Stimulated activated CD4-positive, alpha-beta T cell treated with anti-CD3 and anti-CD28 coated beads, Interleukin-12 subunit alpha, Interleukin-12 subunit beta, amount 100 ng/mL, for 4 hours (primary cell): ENCODE results near the gene UBXN11.
"Not testable (repeated sequence)": the region's sequence is repeated elsewhere in the genome, so short reads cannot be mapped to it uniquely, and the experiment has no call there.

Experiments
- DNase-seq: peaks from one replicate; pipeline ENCODE4 v3.0.0-alpha.2; 2020

The UBXN11 gene

GRCh38 chr1:26335774-26336476 lies 29.5 kb upstream of the UBXN11 start:
- DNase-seq, result no peak

- DNase-seq, result not testable (repeated sequence)
Observed at GRCh38 chr1:26333312-26333711, 26.9 kb upstream of the UBXN11 start.

DNA sequence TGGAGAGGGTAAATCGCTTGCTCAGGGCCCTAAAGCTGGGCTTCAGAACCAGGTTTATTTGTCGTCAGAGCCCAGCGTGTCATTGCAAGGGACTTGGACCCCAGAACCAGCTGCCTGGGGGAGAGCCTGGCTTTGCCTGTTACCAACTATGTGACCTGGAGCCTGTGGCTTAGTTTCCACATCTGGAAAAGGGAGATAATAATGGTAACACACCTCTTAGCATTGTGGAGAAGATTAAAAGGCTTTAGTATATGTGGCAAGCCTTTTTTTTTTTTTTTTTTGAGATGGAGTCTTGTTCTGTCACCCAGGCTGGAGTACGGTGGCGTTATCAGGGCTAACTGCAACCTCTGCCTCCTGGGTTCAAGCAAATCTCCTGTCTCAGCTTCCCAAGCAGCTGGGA lies 23.8 kb upstream of the UBXN11 start:
- DNase-seq, result no peak

DNA sequence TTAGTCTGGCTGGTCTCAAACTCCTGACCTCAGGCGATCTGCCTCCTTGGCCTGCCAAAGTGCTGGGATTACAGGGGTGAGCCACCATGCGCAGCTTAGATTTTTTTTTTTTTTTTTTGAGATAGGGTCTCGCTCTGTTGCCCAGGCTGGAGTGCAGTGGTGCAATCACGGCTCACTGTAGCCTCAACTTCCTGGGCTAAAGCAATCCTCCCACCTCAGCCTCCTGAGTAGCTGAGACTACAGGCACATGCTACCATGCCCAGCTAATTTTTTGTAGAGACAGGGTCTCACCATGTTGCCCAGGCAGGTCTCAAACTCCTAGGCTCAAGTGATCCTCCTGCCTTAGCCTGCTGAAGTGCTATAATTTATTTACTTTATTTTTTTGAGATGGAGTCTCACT lies 22.9 kb upstream of the UBXN11 start:
- not testable (repeated sequence) for DNase-seq

DNA sequence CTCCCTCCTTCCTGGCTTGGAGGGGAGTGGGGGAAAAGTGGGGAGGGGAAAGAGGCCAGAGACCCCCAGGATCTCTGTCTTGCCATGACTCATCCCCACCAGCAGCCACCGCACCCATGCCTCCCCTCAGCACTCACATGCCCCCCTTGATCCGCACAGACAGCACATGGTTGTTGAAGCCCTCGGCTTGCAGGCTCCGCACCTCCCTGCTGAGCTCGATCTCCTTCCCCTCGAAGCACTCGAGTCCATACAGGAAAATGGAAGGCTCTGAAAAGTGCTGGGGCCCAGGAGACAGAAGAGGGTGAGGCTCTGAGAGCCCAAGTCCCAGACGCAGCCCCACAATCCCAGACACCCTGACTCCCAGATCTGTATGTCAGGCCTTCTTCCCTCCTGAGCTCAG lies 22.2 kb upstream of the UBXN11 start:
- DNase-seq, result no peak

- DNase-seq, result no peak
Observed at GRCh38 chr1:26327956-26328362, 21.5 kb upstream of the UBXN11 start.

GRCh38 chr1:26324550-26324949 lies 18.1 kb upstream of the UBXN11 start:
- no peak for DNase-seq

- DNase-seq, result no peak
Observed at GRCh38 chr1:26323382-26323781, 16.9 kb upstream of the UBXN11 start.

GRCh38 chr1:26322042-26322331 lies 15.6 kb upstream of the UBXN11 start:
- DNase-seq, result no peak

DNA sequence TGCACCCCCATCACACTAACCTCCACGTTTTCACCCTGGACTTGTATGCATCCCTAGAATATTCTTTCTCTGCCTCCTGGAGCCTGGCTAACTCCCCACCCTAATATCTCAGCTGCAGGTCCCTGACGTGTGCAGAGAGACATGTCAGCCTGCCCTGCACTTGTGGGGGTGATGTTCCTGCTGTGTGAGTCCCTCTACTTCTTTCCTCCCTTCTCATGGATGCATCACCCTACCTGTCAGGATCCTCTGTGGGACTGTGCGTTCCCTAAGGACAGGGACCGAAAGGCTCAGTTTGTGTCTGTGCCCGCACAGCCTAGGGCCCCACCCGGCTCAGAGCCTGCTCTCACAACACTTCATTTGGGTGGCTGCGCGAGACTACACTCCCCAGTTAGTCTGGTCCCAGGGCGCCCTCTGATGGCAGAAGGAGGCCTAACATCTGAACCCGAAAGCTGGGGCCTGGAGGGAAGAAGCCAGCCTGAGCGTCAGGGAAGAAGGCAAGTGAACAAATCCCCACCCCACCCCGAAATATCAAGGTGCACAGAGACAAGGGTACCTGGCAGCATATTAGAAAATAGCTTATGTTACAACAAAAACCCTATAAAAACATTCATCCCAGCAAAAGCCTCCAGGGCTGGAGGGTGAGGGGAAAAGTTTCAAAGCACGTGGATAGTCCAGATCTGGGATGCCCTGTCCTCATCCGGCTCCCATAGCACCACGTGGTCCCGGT lies 15.0 kb upstream of the UBXN11 start:
- peak; percentile 97 for DNase-seq

- no peak for DNase-seq
Observed at GRCh38 chr1:26320896-26321295, 14.5 kb upstream of the UBXN11 start.

DNA sequence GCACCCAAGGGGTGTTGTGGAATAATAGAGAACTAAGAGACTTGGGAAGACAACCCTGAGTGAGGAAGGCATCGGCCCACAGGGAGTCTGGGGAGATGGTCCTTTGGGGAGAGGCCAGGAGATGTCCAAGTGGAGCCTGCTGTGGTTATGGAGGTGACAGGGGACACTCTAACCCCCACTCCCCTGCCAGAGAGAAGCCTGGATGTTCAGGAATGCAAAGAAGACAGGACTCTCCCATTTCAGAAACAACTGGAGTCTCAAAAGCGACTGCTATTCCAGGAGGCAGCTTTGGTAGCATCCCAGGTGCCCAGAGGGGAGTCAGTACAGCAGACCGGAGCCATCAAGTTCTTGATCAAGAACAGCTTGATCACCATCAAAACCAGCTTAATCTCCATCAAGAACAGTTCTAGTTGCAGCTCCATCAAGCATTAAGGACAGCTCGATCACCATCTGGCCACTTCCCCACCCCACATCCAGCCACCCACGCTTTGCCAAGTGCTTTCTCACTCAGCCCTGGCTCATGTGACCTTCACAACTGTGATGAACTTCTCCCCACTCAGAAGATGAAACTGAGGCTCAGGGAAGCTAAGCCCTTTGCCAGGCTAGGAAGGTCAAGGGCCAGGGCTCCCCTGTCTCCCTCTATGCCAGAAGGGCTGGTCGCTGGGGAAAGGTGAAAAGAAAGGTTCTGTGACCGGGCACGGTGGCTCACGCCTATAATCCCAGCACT lies 12.1 kb upstream of the UBXN11 start:
- DNase-seq, result no peak

DNA sequence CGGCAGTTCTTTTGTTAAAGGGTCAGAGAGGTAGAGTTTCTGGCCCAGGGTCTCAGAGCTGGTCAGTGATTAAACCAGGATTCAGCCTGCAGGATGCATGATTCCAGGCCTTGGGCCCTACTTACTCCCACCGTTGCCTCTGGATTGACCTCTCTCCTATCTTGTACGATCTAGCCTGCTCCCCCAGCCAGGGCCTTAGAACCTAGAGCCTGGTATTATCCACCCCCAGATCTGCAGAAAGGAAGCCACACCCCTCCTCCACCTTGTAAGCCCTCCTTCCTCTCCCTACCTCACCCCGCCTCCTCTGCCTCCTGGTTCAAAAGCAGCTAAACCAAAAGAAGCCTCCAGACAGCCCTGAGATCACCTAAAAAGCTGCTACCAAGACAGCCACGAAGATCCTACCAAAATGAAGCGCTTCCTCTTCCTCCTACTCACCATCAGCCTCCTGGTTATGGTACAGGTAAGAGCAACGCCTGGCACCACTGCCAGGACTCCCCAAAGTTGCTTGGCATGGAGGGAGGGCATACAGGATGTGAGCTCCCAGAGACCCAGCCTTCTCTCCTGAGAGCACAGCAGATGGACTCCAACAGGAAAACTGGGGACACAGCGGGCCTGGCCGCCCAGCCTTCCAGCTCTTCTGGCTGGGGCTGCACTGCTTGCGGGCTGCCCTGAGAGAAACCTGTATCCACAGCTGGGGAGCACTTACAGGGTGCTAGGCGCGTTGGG lies 11.3 kb upstream of the UBXN11 start, which contains the start of gene CD52:
TSS of gene CD52 (plus strand) at position 347 of the 726 bp plus-strand sequence. CDS start at position 407, 60 bp downstream.
- peak; percentile 53 for DNase-seq

DNA sequence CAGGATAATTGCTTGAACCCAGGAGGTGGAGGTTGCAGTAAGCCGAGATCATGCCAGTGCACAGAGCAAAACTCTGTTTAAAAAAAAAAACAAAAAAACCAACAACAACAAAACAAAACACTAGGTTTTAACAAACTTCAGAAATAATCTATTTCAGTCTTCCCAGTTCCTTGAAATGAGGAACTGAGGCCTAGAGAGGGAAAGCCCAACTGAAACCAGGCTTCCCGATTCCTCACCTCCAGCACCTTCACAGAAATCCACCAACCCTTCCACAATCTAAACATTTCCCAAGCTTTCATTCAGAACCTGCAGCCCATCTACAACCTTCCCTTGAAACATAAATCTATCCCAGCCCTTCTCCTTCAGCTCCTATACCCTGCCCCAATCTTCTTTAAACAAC lies 10.7 kb upstream of the UBXN11 start:
- no peak for DNase-seq

- no peak for DNase-seq
Observed at GRCh38 chr1:26315874-26316850, 9.7 kb upstream of the UBXN11 start.

DNA sequence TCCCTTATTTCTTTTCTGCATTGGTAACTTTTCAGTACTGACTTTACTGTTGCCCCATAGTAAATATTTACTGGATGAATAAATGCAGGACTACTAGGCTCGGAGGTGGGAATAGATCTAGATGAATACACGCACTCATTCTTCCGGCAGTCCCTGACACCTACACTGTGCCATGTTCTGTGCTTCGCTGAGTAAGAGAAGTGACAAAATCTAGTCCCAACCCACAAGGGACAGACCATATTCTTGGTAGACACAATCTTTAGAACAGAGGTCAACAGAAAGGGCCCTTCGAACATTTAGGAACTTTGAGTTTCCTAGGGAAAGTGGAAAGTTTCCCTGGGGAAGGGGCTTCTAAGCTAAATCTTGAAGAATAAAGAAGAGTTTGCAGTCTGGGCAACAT lies 8.1 kb upstream of the UBXN11 start:
- DNase-seq, result no peak

GRCh38 chr1:26307966-26308899 lies 1.8 kb upstream of the UBXN11 start:
- DNase-seq, result not testable (repeated sequence)

- DNase-seq, result no peak
Observed at GRCh38 chr1:26307363-26307781, 936 bp upstream of the UBXN11 start.

GRCh38 chr1:26305667-26306289 lies 658 bp downstream of the UBXN11 start:
- no peak for DNase-seq

DNA sequence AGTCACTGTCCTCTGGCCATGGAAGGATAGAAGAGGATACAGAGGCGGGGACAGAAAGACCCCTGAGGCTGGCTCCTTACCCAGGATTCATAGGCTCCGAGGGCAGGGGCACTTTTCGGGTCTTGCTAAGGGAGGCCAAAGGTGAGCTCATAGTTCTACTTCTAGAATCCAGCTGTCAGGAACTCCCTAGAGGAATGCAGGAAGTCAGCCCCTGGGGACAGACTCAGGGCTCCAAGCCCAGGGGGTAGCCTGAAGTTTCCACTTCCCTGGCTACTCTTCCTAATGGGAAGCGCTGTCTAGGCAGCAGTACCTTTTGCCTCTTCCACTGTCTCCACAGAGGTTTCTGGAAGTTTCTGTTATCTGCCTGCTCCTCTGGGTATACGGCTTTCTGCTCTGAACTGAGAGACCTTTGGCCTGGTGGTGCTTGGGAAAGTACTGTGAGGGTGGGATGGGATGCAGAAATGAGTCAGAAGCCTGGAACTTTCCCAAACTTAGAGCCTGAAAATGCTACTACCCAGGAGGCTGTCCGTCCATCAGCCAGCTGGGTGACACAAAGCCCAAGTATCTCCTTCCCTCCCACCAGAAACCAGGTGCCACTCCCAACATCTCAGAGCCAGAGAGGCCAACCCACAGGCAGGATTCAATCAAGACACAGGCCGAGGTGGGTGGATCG lies 3.6 kb downstream of the UBXN11 start:
- no peak for DNase-seq
